NB4 (cell line): ENCODE measurements around the gene DEPDC1.

ENCODE experiments used
- MYC ChIP-seq: IDR thresholded peaks from 2 replicates; pipeline ENCODE4 v1.6.1; 2011; ENCODE audit warnings: low read depth, low read length
- POLR2A ChIP-seq: IDR thresholded peaks from 2 replicates; pipeline ENCODE4 v1.6.1; 2011; ENCODE audit warnings: mild to moderate bottlenecking; ENCODE audit not compliant: insufficient read length; ENCODE audit errors: extremely low read depth
- TF ChIP-seq, protein P1 (sequence below): IDR thresholded peaks from one replicate; pipeline ENCODE4 v1.5.1; 2012; ENCODE audit warnings: low read depth, low read length

DNA sequence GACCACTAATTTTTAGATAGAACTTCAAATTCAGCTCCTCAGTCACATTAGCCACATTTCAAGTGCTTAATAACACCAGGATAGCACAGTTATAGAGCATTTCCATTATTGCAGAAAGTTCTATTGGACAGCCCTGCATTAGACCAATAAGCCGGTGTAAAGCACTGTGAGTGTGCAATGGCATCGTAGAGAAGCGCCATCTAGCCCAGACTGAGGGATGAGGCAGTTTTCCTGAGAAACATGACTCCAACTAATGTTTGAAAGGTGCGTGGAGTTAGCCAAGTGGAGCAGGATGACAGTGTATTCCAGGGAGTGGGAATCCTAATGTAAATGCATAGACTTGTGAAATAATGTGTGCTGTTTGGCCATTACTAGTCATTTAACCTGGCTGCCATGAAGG is 54.9 kb downstream of the DEPDC1 start:
- TF ChIP-seq, protein P1, sequence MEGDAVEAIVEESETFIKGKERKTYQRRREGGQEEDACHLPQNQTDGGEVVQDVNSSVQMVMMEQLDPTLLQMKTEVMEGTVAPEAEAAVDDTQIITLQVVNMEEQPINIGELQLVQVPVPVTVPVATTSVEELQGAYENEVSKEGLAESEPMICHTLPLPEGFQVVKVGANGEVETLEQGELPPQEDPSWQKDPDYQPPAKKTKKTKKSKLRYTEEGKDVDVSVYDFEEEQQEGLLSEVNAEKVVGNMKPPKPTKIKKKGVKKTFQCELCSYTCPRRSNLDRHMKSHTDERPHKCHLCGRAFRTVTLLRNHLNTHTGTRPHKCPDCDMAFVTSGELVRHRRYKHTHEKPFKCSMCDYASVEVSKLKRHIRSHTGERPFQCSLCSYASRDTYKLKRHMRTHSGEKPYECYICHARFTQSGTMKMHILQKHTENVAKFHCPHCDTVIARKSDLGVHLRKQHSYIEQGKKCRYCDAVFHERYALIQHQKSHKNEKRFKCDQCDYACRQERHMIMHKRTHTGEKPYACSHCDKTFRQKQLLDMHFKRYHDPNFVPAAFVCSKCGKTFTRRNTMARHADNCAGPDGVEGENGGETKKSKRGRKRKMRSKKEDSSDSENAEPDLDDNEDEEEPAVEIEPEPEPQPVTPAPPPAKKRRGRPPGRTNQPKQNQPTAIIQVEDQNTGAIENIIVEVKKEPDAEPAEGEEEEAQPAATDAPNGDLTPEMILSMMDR: no peak
- no peak for TF ChIP-seq POLR2A
- no peak for TF ChIP-seq MYC
